ENCODE results near the gene EPHB6.
A peak's percentile ranks its signal among the peaks of the same experiment; 100 is the strongest.

The EPHB6 gene

DNA sequence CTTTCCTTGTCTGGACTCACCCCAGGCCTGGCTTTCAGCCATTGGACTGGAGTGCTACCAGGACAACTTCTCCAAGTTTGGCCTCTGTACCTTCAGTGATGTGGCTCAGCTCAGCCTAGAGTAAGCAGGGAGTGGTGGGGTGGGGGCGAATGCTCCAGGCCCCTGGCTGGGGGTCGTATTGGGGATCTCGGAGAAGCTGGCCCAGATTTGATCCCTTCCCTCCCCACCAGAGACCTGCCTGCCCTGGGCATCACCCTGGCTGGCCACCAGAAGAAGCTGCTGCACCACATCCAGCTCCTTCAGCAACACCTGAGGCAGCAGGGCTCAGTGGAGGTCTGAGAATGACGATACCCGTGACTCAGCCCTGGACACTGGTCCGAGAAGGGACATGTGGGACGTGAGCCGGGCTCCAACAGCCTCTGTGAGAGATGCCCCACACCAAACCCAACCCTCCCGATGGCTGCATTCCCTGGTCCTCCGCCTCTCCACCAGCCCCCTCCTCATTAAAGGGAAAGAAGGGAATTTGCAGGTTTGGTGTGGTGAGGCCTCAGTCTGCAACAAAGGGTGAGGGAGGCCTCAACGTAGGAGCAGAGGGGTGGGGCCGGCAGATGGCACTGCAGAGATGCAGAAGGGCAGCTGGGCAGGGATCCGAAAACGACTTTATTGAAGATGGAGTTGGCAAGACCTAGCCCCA is 15.8 kb downstream of the EPHB6 start:
- no peak for DNase-seq (ENCODE audit: insufficient read length, low spot score)
- TF ChIP-seq PAX5 (IDR thresholded peaks at IDR 0.05; ENCODE audit: insufficient read depth, low read length, severe bottlenecking) (no peak), SPI1 (IDR thresholded peaks at IDR 0.05; ENCODE audit: low read depth, low read length) (no peak), POLR2AphosphoS5 (IDR thresholded peaks at IDR 0.05; ENCODE audit: low read depth, low read length) (no peak), POLR2A (IDR thresholded peaks at IDR 0.05; ENCODE audit: low read depth, low read length) (no peak), POU2F2 (IDR thresholded peaks at IDR 0.05; ENCODE audit: low read depth, low read length) (no peak), TAF1 (IDR thresholded peaks at IDR 0.05; ENCODE audit: low read depth, low read length) (no peak)
- no peak for FAIRE-seq

DNA sequence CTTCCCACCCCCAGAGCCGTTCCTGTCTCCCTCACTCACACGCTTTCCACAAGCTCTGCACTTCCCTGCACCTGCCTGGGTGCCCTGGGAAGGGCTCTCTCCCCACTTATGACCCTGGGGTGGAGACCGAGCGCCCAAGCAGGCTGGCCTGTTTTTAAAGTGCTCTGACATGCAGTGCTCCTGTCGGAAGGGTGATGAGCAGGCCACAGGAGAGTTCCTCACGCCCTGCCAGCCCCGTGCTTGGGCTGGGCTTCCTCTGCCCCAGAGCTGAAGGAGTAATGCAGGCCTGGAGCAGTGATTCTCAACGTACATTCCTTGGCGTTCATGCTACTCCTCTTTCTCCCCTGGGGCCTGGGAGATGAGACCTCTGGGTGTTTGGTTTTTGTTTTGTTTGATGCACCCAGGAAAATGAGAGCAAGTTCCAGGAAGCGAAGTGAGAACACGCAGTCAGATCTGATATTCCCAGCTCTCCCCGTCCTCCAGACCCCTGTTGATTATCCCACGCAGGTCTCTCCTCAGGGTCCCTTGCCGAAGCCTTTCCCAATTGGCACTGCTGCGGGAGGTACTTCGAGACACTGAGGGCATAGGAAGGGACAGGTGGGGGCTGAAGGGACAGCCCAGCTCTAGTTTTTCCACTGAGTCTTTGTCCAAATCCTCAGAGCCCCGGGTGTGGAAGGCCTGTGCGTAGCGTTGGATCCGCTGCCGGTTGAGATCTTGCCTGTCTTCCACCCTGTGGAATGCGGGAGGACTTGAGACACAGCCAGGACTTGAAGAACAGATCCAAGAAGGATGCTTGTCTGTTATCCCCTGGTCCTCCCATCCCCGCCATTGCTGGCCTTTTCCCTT is 16.6 kb downstream of the EPHB6 start:
- no peak for DNase-seq (ENCODE audit: insufficient read length, low spot score)
- no peak for TF ChIP-seq POU2F2 (IDR thresholded peaks at IDR 0.05; ENCODE audit: low read depth, low read length)
- TF ChIP-seq TAF1 (IDR thresholded peaks at IDR 0.05; ENCODE audit: low read depth, low read length): no peak
- no peak for FAIRE-seq

DNA sequence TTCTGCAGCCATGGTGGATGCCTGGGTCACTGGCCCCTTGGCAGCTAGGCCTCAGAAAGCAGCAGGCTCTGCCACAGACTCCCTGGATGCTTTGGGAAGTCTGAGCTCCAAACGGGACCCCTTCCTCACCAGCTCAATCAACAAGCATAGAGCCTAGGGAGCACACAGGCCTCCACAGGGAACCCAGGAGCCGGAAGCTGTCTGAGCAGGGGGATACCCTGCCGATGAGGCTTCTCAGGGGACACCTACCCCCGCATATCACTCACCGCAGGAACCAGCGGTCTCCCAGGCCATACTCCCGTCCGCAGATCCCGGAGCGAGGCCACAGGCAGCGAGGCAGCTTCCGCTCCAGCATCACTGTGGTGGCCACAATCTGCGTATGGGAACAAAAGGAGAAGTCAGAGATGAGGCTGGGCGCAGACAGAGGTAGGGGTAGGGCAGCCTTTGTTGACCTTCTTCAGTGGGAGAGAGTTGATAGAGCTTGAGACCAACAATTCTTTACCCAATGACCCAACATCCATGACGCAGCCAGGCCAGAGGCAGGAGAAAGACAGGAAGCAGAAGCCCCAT is 17.3 kb downstream of the EPHB6 start:
- no peak for TF ChIP-seq TAF1 (IDR thresholded peaks at IDR 0.05; ENCODE audit: low read depth, low read length)
- DNase-seq (ENCODE audit: insufficient read length, low spot score) (no peak), FAIRE-seq (no peak)

DNA sequence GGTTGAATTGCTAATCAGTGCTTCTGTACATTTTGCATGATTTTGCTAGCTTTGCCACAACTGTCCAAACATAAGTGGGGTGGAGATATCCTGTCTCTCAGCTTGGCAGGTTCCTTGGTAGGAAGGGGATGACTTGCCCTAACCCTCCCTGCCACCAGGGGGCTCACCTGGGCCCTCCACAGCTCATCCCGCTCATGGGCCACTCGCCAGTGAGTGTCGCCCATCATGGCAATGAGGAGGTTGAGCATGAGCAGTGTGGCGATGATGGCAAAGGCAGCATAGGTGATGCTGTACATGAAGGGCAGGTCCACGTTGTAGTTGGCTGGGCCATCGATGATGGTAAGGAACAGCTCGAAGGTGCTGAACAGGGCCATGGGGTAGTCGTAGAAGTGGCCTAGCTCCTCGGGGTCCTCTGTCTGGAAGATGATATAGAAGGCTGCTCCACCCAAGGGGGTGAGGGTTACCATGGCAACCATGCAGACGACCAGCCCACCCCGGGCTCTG is 18.5 kb downstream of the EPHB6 start:
- no peak for TF ChIP-seq PAX5 (IDR thresholded peaks at IDR 0.05; ENCODE audit: insufficient read depth, low read length, severe bottlenecking)
- no peak for TF ChIP-seq TAF1 (IDR thresholded peaks at IDR 0.05; ENCODE audit: low read depth, low read length)
- DNase-seq (ENCODE audit: insufficient read length, low spot score) (peak; percentile 68), FAIRE-seq (peak; percentile 86)

DNA sequence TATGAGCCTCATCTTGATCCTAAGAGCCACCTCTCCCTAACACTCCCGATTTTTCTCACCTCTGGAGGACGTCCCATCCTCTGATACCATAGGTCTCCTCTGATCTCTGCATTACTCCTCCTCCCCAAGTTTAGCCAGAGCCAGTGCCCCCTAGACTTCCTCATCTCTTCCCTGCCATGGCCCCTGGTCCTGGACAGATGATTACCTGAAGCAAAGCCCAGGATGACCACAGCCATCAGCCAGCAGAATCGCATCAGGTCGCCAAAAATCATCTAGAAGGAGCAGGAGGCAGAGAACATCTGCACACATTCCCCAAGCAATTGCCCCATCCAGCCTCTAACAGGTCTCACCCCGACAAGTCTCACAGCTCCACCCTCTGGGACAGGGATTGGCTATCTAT is 19.0 kb downstream of the EPHB6 start:
- DNase-seq (ENCODE audit: insufficient read length, low spot score) (no peak), FAIRE-seq (no peak)
- no peak for TF ChIP-seq POLR2AphosphoS5 (IDR thresholded peaks at IDR 0.05; ENCODE audit: low read depth, low read length)
- TF ChIP-seq POU2F2 (IDR thresholded peaks at IDR 0.05; ENCODE audit: low read depth, low read length): no peak
- TF ChIP-seq TAF1 (IDR thresholded peaks at IDR 0.05; ENCODE audit: low read depth, low read length): no peak
- TF ChIP-seq PAX5 (IDR thresholded peaks at IDR 0.05; ENCODE audit: insufficient read depth, low read length, severe bottlenecking): no peak

DNA sequence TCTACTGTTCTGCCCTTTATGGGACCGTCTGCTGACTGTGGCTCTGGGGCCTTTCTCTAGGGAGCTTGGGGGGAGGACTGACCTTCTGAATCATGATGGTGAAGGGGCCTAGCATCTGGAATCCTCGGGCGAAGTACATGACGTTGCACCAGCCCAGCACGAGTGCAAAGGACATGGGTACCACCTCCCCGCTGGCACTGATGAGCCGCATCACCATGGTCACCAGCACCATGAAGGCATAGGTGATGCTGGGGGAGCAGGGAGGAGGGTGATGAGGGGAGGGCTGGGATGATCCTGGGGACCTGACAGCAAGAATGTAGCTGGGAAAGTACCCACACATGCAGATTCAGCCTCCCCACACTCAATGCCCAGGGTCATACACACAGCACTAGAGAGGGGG is 19.5 kb downstream of the EPHB6 start:
- DNase-seq (ENCODE audit: insufficient read length, low spot score) (no peak), FAIRE-seq (no peak)
- TF ChIP-seq TAF1 (IDR thresholded peaks at IDR 0.05; ENCODE audit: low read depth, low read length) (no peak), PAX5 (IDR thresholded peaks at IDR 0.05; ENCODE audit: insufficient read depth, low read length, severe bottlenecking) (no peak), SPI1 (IDR thresholded peaks at IDR 0.05; ENCODE audit: low read depth, low read length) (no peak), POLR2AphosphoS5 (IDR thresholded peaks at IDR 0.05; ENCODE audit: low read depth, low read length) (no peak), POLR2A (IDR thresholded peaks at IDR 0.05; ENCODE audit: low read depth, low read length) (no peak)

DNA sequence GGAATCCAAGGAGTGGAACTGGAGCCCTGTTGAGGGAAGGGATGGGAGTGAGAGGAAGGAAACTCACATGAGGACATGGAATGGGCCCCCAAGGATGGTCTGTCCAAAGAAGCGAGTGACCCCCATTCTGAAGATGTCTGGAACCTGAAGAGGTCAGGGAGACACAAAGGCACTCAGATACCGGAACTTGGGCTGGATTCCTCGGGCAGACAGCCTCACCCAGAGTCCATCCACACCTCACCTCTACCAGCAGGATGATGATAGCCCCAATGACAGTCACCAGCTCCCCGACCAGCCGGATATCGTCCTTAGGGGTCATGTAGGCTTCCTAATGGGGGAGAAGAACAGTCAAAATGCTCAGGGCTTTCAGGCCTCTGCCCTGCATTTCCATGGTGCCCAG is 20.0 kb downstream of the EPHB6 start:
- no peak for TF ChIP-seq POU2F2 (IDR thresholded peaks at IDR 0.05; ENCODE audit: low read depth, low read length)
- no peak for TF ChIP-seq TAF1 (IDR thresholded peaks at IDR 0.05; ENCODE audit: low read depth, low read length)
- no peak for TF ChIP-seq POLR2A (IDR thresholded peaks at IDR 0.05; ENCODE audit: low read depth, low read length)
- TF ChIP-seq SPI1 (IDR thresholded peaks at IDR 0.05; ENCODE audit: low read depth, low read length): no peak
- no peak for TF ChIP-seq POLR2AphosphoS5 (IDR thresholded peaks at IDR 0.05; ENCODE audit: low read depth, low read length)
- no peak for TF ChIP-seq PAX5 (IDR thresholded peaks at IDR 0.05; ENCODE audit: insufficient read depth, low read length, severe bottlenecking)

DNA sequence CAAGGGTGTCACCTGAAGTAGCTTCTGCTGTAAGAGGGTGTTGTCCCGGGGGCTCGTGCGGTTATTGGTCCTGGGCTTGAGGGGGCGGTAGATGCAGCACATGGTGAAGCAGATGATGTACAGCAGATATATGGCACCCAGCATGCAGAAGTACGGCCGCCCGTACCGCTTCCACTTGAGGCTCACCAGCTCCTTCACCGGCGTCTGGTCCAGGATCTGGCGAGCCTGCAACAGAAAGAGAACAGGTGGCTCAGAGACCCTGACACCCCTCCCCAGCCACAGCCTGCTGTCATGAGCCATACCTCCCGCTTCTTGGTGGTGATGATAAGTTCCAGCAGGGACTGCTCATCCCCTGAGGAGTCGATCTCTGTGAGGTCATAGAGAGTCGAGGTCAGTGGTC is 20.6 kb downstream of the EPHB6 start:
- DNase-seq (ENCODE audit: insufficient read length, low spot score) (no peak), FAIRE-seq (no peak)
- no peak for TF ChIP-seq SPI1 (IDR thresholded peaks at IDR 0.05; ENCODE audit: low read depth, low read length)
- no peak for TF ChIP-seq POLR2A (IDR thresholded peaks at IDR 0.05; ENCODE audit: low read depth, low read length)
- no peak for TF ChIP-seq POU2F2 (IDR thresholded peaks at IDR 0.05; ENCODE audit: low read depth, low read length)

More for the DNA sequence above, 20.0 kb downstream of the EPHB6 start:
- FAIRE-seq (no peak), DNase-seq (ENCODE audit: insufficient read length, low spot score) (no peak)

DNA sequence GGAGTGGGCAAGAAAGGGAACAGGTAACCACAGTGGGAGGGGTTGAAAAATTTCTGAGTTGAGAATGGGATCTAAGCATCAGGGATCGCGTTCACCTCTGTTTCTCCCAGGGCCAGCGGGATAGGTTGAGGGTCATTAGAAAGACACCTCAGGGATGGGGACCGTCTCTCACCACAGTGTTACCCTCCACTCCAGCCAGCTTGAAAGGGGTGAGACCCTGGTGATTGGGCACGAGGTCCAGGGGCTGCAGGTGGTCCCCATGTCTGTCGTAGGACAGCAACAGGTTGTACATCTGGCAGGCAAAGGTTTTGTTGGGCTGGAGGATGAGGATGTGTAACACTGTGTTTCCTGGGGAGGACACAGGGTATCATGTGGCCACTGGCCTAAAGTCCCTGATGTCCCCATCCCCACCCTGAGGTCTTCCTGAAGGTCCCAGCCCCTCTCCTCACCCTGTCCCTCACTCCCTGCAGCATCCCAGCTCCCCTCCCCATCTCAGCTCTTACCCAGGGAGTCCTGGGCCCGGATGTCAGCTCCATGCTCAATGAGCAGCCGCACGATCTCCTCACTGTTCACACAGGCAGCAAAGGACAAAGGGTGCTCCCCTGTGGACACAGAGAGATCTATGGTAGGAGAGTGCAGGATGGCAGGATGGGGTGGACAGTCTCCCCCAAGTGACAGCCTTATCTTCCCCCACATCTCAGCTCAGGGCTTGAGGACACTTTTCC is 21.5 kb downstream of the EPHB6 start:
- TF ChIP-seq POLR2AphosphoS5 (IDR thresholded peaks at IDR 0.05; ENCODE audit: low read depth, low read length) (no peak), SPI1 (IDR thresholded peaks at IDR 0.05; ENCODE audit: low read depth, low read length) (no peak), POLR2A (IDR thresholded peaks at IDR 0.05; ENCODE audit: low read depth, low read length) (no peak), PAX5 (IDR thresholded peaks at IDR 0.05; ENCODE audit: insufficient read depth, low read length, severe bottlenecking) (no peak), TAF1 (IDR thresholded peaks at IDR 0.05; ENCODE audit: low read depth, low read length) (no peak), POU2F2 (IDR thresholded peaks at IDR 0.05; ENCODE audit: low read depth, low read length) (no peak)
- no peak for FAIRE-seq
- DNase-seq (ENCODE audit: insufficient read length, low spot score): no peak

Data from GM12891 (cell line).